H1 (cell line): Measurements from ENCODE around the gene SYN1. TPM values are rescaled to one million over a fixed set of nuclear protein-coding genes. Genes with fewer than 3 reads are reported as not detected.

Experiments
- CTCF ChIA-PET: fragments of 300-600 bp; sonication (Branson Sonifier 250); formaldehyde crosslinking; loops from one replicate; lab custom pipeline; 2021; ENCODE audit not compliant: partially characterized antibody; lab: Charles Lee
- POLR2A ChIA-PET: fragments of 300-600 bp; sonication (Branson Sonifier 250); formaldehyde crosslinking; loops from one replicate; lab custom pipeline; 2021; ENCODE audit warnings: inconsistent platforms; ENCODE audit not compliant: partially characterized antibody; lab: Charles Lee
- DNase-seq, 2 experiments: peaks; one replicate each; pipeline versions ENCODE4 v3.0.0 to v3.0.0-alpha.2; 2010 to 2022; ENCODE audit warnings: low spot score in 2 of 2, low read depth in 1 of 2, mixed read lengths in 1 of 2
- FAIRE-seq: peaks from 2 replicates; lab custom pipeline; 2011; peaks lifted over from hg19 to GRCh38; lab: Jason Lieb, UNC
- H2AFZ ChIP-seq: 2 replicates; pipeline ENCODE4 v1.8.1; 2012; ENCODE audit warnings: low read length, inconsistent platforms
- H2AK5ac ChIP-seq: 2 replicates; pipeline ENCODE4 v1.6.1; 2013; ENCODE audit warnings: low read depth, low read length
- H2BK120ac ChIP-seq: replicated peaks from 2 replicates; pipeline ENCODE3; 2013; ENCODE audit warnings: low read depth, low read length, inconsistent platforms
- H2BK12ac ChIP-seq: 2 replicates; pipeline ENCODE4 v1.6.1; 2013; ENCODE audit warnings: low read depth, low read length
- H2BK15ac ChIP-seq: 2 replicates; pipeline ENCODE4 v1.6.1; 2013; ENCODE audit warnings: low read length
- H2BK20ac ChIP-seq: 2 replicates; pipeline ENCODE4 v1.6.1; 2013; ENCODE audit warnings: low read length
- H2BK5ac ChIP-seq: 2 replicates; pipeline ENCODE4 v1.6.1; 2013; ENCODE audit warnings: low read depth, low read length
- H3K14ac ChIP-seq: 2 replicates; pipeline ENCODE4 v1.6.1; 2013; ENCODE audit warnings: inconsistent platforms; ENCODE audit not compliant: insufficient read length
- H3K18ac ChIP-seq: 2 replicates; pipeline ENCODE4 v1.6.1; 2013; ENCODE audit warnings: low read length; ENCODE audit errors: extremely low read depth
- H3K23ac ChIP-seq: 2 replicates; pipeline ENCODE4 v1.6.1; 2013; ENCODE audit warnings: inconsistent platforms; ENCODE audit not compliant: insufficient read length
- H3K23me2 ChIP-seq: 2 replicates; pipeline ENCODE4 v1.6.1; 2013; ENCODE audit warnings: low read depth, low read length
- H3K27ac ChIP-seq: 2 replicates; pipeline ENCODE4 v1.6.1; 2011; ENCODE audit warnings: low read depth, low read length, inconsistent platforms
- H3K27me3 ChIP-seq, 4 experiments: replicated peaks in 1 of 4; 1 replicate in 1 of 4; 2 replicates in 3 of 4; pipeline versions ENCODE4 v1.6.1 to v1.8.1; 2011 to 2013; ENCODE audit warnings: low read length in 3 of 4, mild to moderate bottlenecking in 3 of 4, inconsistent platforms in 2 of 4, mixed read lengths in 2 of 4, moderate library complexity in 1 of 4; ENCODE audit not compliant: control insufficient read depth in 3 of 4, insufficient read depth in 3 of 4; ENCODE audit errors: extremely low read depth in 1 of 4
- H3K36me3 ChIP-seq, 4 experiments: 2 replicates each; pipeline versions ENCODE4 v1.6.1 to v1.8.1; 2011 to 2013; ENCODE audit warnings: mild to moderate bottlenecking in 4 of 4, low read length in 3 of 4, moderate library complexity in 2 of 4, control low read depth in 1 of 4, inconsistent platforms in 1 of 4; ENCODE audit not compliant: insufficient read depth in 4 of 4, control insufficient read depth in 2 of 4
- H3K4ac ChIP-seq: replicated peaks from 2 replicates; pipeline ENCODE3; 2013; ENCODE audit warnings: low read length, low read depth, mixed read lengths, inconsistent platforms; ENCODE audit not compliant: insufficient read length
- H3K4me1 ChIP-seq, 4 experiments: replicated peaks in 1 of 4; 1 replicate in 1 of 4; 2 replicates in 3 of 4; pipeline versions ENCODE4 v1.6.1 to v1.8.1; 2011 to 2013; ENCODE audit warnings: low read length in 3 of 4, inconsistent platforms in 2 of 4, mixed read lengths in 1 of 4; ENCODE audit not compliant: insufficient read depth in 4 of 4, control insufficient read depth in 3 of 4
- H3K4me2 ChIP-seq, 2 experiments: 2 replicates each; pipeline versions ENCODE4 v1.6.1 to v1.8.1; 2011 to 2013; ENCODE audit warnings: low read depth in 2 of 2, low read length in 2 of 2, control low read depth in 1 of 2, inconsistent platforms in 1 of 2, mild to moderate bottlenecking in 1 of 2; ENCODE audit not compliant: insufficient read depth in 1 of 2
- H3K4me3 ChIP-seq, 4 experiments: fragments of 200-600, 300-600 bp in 1 of 4; sonication (generic), shearing (Covaris generic), sonication (Bioruptor Twin) in 1 of 4; 2 replicates each; pipeline versions ENCODE4 v1.5.1 to v1.8.1; 2011 to 2016; ENCODE audit warnings: low read length in 4 of 4, low read depth in 3 of 4, control low read depth in 2 of 4, inconsistent platforms in 2 of 4, mild to moderate bottlenecking in 2 of 4, mixed read lengths in 1 of 4, moderate library complexity in 1 of 4; ENCODE audit not compliant: insufficient read depth in 2 of 4; ENCODE audit errors: extremely low read depth in 1 of 4
- H3K56ac ChIP-seq: replicated peaks from 2 replicates; pipeline ENCODE3; 2013; ENCODE audit warnings: low read depth, mild to moderate bottlenecking, mixed read lengths, low read length, inconsistent platforms; ENCODE audit not compliant: insufficient read length
- H3K79me1 ChIP-seq: 2 replicates; pipeline ENCODE4 v1.6.1; 2013; ENCODE audit warnings: low read depth, low read length, control low read depth
- H3K79me2 ChIP-seq, 2 experiments: 2 replicates each; pipeline versions ENCODE4 v1.6.1 to v1.8.1; 2012 to 2013; ENCODE audit warnings: low read length in 2 of 2, mild to moderate bottlenecking in 2 of 2, inconsistent platforms in 1 of 2; ENCODE audit not compliant: insufficient read depth in 2 of 2, control insufficient read depth in 1 of 2
- H3K9ac ChIP-seq, 4 experiments: replicated peaks in 1 of 4; 1 replicate in 1 of 4; 2 replicates in 3 of 4; pipeline versions ENCODE4 v1.6.1 to v1.8.1; 2011 to 2013; ENCODE audit warnings: low read depth in 3 of 4, low read length in 3 of 4, control low read depth in 2 of 4, mild to moderate bottlenecking in 2 of 4, moderate library complexity in 2 of 4, inconsistent platforms in 1 of 4; ENCODE audit errors: extremely low read depth in 1 of 4
- H3K9me3 ChIP-seq, 2 experiments: 2 replicates each; pipeline versions ENCODE4 v1.6.1 to v1.8.1; 2012 to 2013; ENCODE audit warnings: mild to moderate bottlenecking in 2 of 2, moderate library complexity in 2 of 2, control low read depth in 1 of 2, inconsistent platforms in 1 of 2, low read depth in 1 of 2, low read length in 1 of 2, mixed read lengths in 1 of 2; ENCODE audit not compliant: insufficient read depth in 2 of 2
- H4K20me1 ChIP-seq, 2 experiments: replicated peaks in 1 of 2; 2 replicates each; pipeline versions ENCODE3 to v1.8.1; 2011 to 2013; ENCODE audit warnings: inconsistent platforms in 2 of 2, low read length in 2 of 2, mild to moderate bottlenecking in 1 of 2; ENCODE audit not compliant: insufficient read depth in 2 of 2, control insufficient read depth in 1 of 2
- H4K5ac ChIP-seq: 2 replicates; pipeline ENCODE4 v1.6.1; 2013; ENCODE audit warnings: low read length, low read depth, mixed read lengths, inconsistent platforms; ENCODE audit not compliant: insufficient read length
- H4K8ac ChIP-seq: 2 replicates; pipeline ENCODE4 v1.8.0; 2013; ENCODE audit warnings: mild to moderate bottlenecking, moderate library complexity, low read length, inconsistent platforms; ENCODE audit not compliant: insufficient read depth; ENCODE audit errors: extremely low read depth
- H4K91ac ChIP-seq: replicated peaks from 2 replicates; pipeline ENCODE3; 2013; ENCODE audit warnings: low read length, mixed read lengths, inconsistent platforms; ENCODE audit not compliant: insufficient read length
- CBX8 ChIP-seq: fragments of 300-800, 300-1000 bp; sonication (generic); IDR thresholded peaks from 2 replicates; pipeline ENCODE4 v1.7.1; 2016; ENCODE audit warnings: low read depth, low read length, borderline replicate concordance
- GTF2F1 ChIP-seq: IDR thresholded peaks from 2 replicates; pipeline ENCODE4 v1.6.1; 2012; ENCODE audit warnings: low read depth, low read length, improper control_type of control experiment, borderline replicate concordance
- POLR2A ChIP-seq, 2 experiments: IDR thresholded peaks; 1 replicate in 1 of 2; 2 replicates in 1 of 2; pipeline ENCODE4 v1.6.1; 2011; ENCODE audit warnings: low read depth in 2 of 2, low read length in 2 of 2, mild to moderate bottlenecking in 2 of 2; ENCODE audit errors: control extremely low read depth in 1 of 2
- RAD21 ChIP-seq, 2 experiments: IDR thresholded peaks in 1 of 2; conservative IDR thresholded peaks in 1 of 2; 2 replicates each; pipeline ENCODE4 v1.6.1; 2011; ENCODE audit warnings: low read depth in 2 of 2, low read length in 2 of 2, improper control_type of control experiment in 1 of 2, inconsistent platforms in 1 of 2, mild to moderate bottlenecking in 1 of 2, moderate library complexity in 1 of 2
- TAF7 ChIP-seq: optimal IDR thresholded peaks from 2 replicates; pipeline ENCODE3; 2011; ENCODE audit warnings: low read depth, mild to moderate bottlenecking, inconsistent platforms, low read length, moderate library complexity, borderline replicate concordance
- TBP ChIP-seq: IDR thresholded peaks from 2 replicates; pipeline ENCODE4 v1.6.1; 2011; ENCODE audit warnings: low read depth, low read length, improper control_type of control experiment
- WGBS, 2 experiments: shearing (Covaris generic) in 1 of 2; methylation state at CpG; one replicate each; pipeline versions ENCODE4 v1.1.6 to v1.1.7; 2013 to 2015; ENCODE audit warnings: low lambda C conversion rate in 2 of 2, mixed read lengths in 2 of 2, inconsistent platforms in 1 of 2, low coverage in 1 of 2, missing lambda C conversion rate in 1 of 2; ENCODE audit not compliant: insufficient replicate concordance in 2 of 2, insufficient coverage in 1 of 2, insufficient read length in 1 of 2; ENCODE audit errors: extremely low coverage in 1 of 2, missing lambda C conversion rate in 1 of 2; 5-methylcytosine and 5-hydroxymethylcytosine counted together
- polyA plus RNA-seq, 7 experiments: library from polyadenylated mRNA; depleted of rRNA in 3 of 7; stranded (reverse) in 5 of 7; unstranded in 2 of 7; fragments of >200 nt in 5 of 7; fragments of 200-250 nt in 2 of 7; gene quantifications; 1 replicate in 5 of 7; 2 replicates in 1 of 7; 4 replicates in 1 of 7; pipeline versions ENCODE4 v1.2.1 to v1.2.3, GENCODE V29; 2011 to 2013; ENCODE audit warnings: missing spikeins in 2 of 7, mixed read lengths in 2 of 7
- total RNA-seq: library from RNA; stranded (reverse); fragmentation: NEBNext Ultra II Directional; extraction: Animal tissue kit (Norgen Biotek cat#: 25700); gene quantifications from 2 replicates; pipeline ENCODE4 v1.2.1, GENCODE V29; 2021
- TF ChIP-seq, protein P1 (sequence below): IDR thresholded peaks from 2 replicates; pipeline ENCODE4 v1.6.1; 2011; ENCODE audit warnings: low read depth, mild to moderate bottlenecking, low read length; ENCODE audit not compliant: insufficient read depth

Gene SYN1
- total and polyA plus RNA-seq, 2 of the 8 experiments (the other 6 are each of a cell fraction or from before 2014, with no cell fraction given): 2.1 to 14.1 TPM

GRCh38 chrX:47625365-47625764 is 5.7 kb upstream of the SYN1 start:
- H4K20me1 ChIP-seq: peaks cover 0 to 1% of the 10 kb centered on the region in 2 experiments
- FAIRE-seq (no peak), DNase-seq (no peak)
- peaks cover under 1 to 3% (median 2%) of the 10 kb centered on the region in 4 experiments; a peak in 6 of 7 replicates for H3K4me1 ChIP-seq
- no peak overlapping the region for H2BK5ac ChIP-seq
- no peaks in the 10 kb centered on the region for H3K79me2 ChIP-seq
- no peak overlapping the region for H2AK5ac ChIP-seq
- H3K18ac ChIP-seq: no peak overlapping the region
- no peaks in the 10 kb centered on the region for H3K79me1 ChIP-seq
- ChIA-PET CTCF (interaction anchor here (0.7 to 2.1 kb wide), 7 partner anchors 11 to 61 kb away, joined by 3 to 11 read pairs (median 5); no protein-coding TSS in a partner anchor), POLR2A (interaction anchor here (1.1 to 1.3 kb wide), 3 partner anchors 39 to 57 kb away, joined by 3 to 4 read pairs (median 3); no protein-coding TSS in a partner anchor)
- no peak overlapping the region for H3K27ac ChIP-seq
- H3K36me3 ChIP-seq: no peaks in the 10 kb centered on the region
- 43% methylated on average over 2 of the region's 2 CpGs; no CpG with 5 or more reads in 1 of the 2 experiments for WGBS, 2 experiments
- no peak overlapping the region for H2BK20ac ChIP-seq
- H3K4me2 ChIP-seq: no peak overlapping the region
- H4K8ac ChIP-seq: no peak overlapping the region
- H4K5ac ChIP-seq: no peak overlapping the region
- H3K4ac ChIP-seq: no peak overlapping the region
- no peak overlapping the region for H2BK120ac ChIP-seq
- H3K56ac ChIP-seq: no peak overlapping the region
- TF ChIP-seq GTF2F1: no peak
- no peak for TF ChIP-seq TBP
- TF ChIP-seq, protein P1, sequence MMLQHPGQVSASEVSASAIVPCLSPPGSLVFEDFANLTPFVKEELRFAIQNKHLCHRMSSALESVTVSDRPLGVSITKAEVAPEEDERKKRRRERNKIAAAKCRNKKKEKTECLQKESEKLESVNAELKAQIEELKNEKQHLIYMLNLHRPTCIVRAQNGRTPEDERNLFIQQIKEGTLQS: no peak
- no peak for TF ChIP-seq POLR2A (IDR thresholded peaks at IDR 0.05; ENCODE audit: control extremely low read depth in 1 of 2, low read depth in 2 of 2, low read length in 2 of 2)
- no peak for TF ChIP-seq RAD21 (IDR thresholded peaks at IDR 0.05 in 1 of 2, conservative IDR thresholded peaks at IDR 0.05 in 1 of 2; ENCODE audit: low read depth in 2 of 2, low read length in 2 of 2)
- TF ChIP-seq TAF7: no peak
- TF ChIP-seq CBX8: no peak
- no peak overlapping the region for H3K23ac ChIP-seq
- no peak overlapping the region for H3K9ac ChIP-seq
- H3K9me3 ChIP-seq: no peaks in the 10 kb centered on the region
- H2BK15ac ChIP-seq: no peak overlapping the region
- H3K27me3 ChIP-seq: no peaks in the 10 kb centered on the region
- no peak overlapping the region for H3K14ac ChIP-seq
- no peak overlapping the region for H2AFZ ChIP-seq
- H3K23me2 ChIP-seq: no peaks in the 10 kb centered on the region
- no peak overlapping the region for H3K4me3 ChIP-seq
- H4K91ac ChIP-seq: no peak overlapping the region
- H2BK12ac ChIP-seq: no peak overlapping the region
